A673 (cell line): ENCODE data around the gene SYNE2. TPM values are rescaled to one million over a fixed set of nuclear protein-coding genes. Genes with fewer than 3 reads are reported as not detected.

Experiments used
- BruUV-seq: library from RNA; stranded (reverse); fragments of 400-500 nt; replicated peaks from 2 replicates; lab custom pipeline; 2021; lab: Mats Ljungman, UMichigan
- CTCF ChIA-PET: fragments of 300-600 bp; sonication (Branson Sonifier 250); formaldehyde crosslinking; loops from one replicate; lab custom pipeline; 2022; ENCODE audit warnings: antibody characterized with exemption; lab: Charles Lee
- POLR2A ChIA-PET: fragments of 300-600 bp; sonication (Branson Sonifier 250); formaldehyde crosslinking; loops from one replicate; lab custom pipeline; 2022; ENCODE audit warnings: antibody characterized with exemption; ENCODE audit not compliant: low non-redundant PET; lab: Charles Lee
- DNase-seq: peaks from one replicate; pipeline ENCODE4 v3.0.0-alpha.2; 2015; ENCODE audit warnings: low spot score
- H3K27ac ChIP-seq: fragments of 200-600 bp; sonication (generic); 2 replicates; pipeline ENCODE4 v1.5.1; 2016; ENCODE audit warnings: mixed run types, low read depth, mild to moderate bottlenecking, mixed read lengths, antibody characterized with exemption, low read length; ENCODE audit not compliant: poor library complexity, severe bottlenecking
- H3K27me3 ChIP-seq: fragments of 200-600 bp; sonication (generic); replicated peaks from 2 replicates; pipeline ENCODE4 v1.6.1; 2017; ENCODE audit warnings: mixed run types, low read depth, mild to moderate bottlenecking, mixed read lengths, antibody characterized with exemption, low read length; ENCODE audit not compliant: insufficient read depth, poor library complexity
- H3K36me3 ChIP-seq: fragments of 200-600 bp; sonication (generic); 2 replicates; pipeline ENCODE4 v1.6.1; 2016; ENCODE audit warnings: mixed run types, mild to moderate bottlenecking, mixed read lengths, antibody characterized with exemption, low read length; ENCODE audit not compliant: insufficient read depth, poor library complexity, severe bottlenecking
- H3K4me1 ChIP-seq: fragments of 200-600 bp; sonication (generic); 2 replicates; pipeline ENCODE4 v1.6.1; 2017; ENCODE audit warnings: mixed run types, mild to moderate bottlenecking, mixed read lengths, antibody characterized with exemption, low read length; ENCODE audit not compliant: insufficient read depth, poor library complexity, severe bottlenecking
- H3K4me3 ChIP-seq: fragments of 200-600 bp; sonication (generic); 2 replicates; pipeline ENCODE4 v1.5.1; 2016; ENCODE audit warnings: low read depth, mixed run types, mild to moderate bottlenecking, mixed read lengths, low read length; ENCODE audit not compliant: poor library complexity, severe bottlenecking
- H3K9me3 ChIP-seq: fragments of 200-600 bp; sonication (generic); 2 replicates; pipeline ENCODE4 v1.6.1; 2016; ENCODE audit warnings: mixed run types, low read depth, mild to moderate bottlenecking, mixed read lengths, antibody characterized with exemption, low read length; ENCODE audit not compliant: poor library complexity, severe bottlenecking
- CTCF ChIP-seq: fragments of 300-800, 200-600 bp; sonication (generic); conservative IDR thresholded peaks from 2 replicates; pipeline ENCODE4 v1.5.1; 2017; ENCODE audit warnings: low read depth, mild to moderate bottlenecking, antibody characterized with exemption, low read length, moderate library complexity, mixed read lengths
- EZH2 ChIP-seq: fragments of 200-600 bp; sonication (generic); IDR thresholded peaks from 2 replicates; pipeline ENCODE4 v1.6.1; 2017; ENCODE audit warnings: borderline replicate concordance, low read depth, mild to moderate bottlenecking, mixed read lengths, antibody characterized with exemption, low read length; ENCODE audit not compliant: poor library complexity, severe bottlenecking
- intact Hi-C: fragments of 100-400 bp; cut with micrococcal nuclease; formaldehyde crosslinking; loops from one replicate; pipeline ENCODE4 v1.10.0; 2022; ENCODE audit not compliant: unreplicated experiment
- total RNA-seq: library from RNA; stranded (reverse); gene quantifications from 2 replicates; pipeline ENCODE4 v1.2.3, GENCODE V29; 2021

SYNE2 gene
- total RNA-seq, 1 experiment from 2014 or later, result 68.2 TPM

GRCh38 chr14:64232944-64233343 is 380.1 kb downstream of the SYNE2 start:
- no peaks in the 10 kb centered on the region for H3K27me3 ChIP-seq
- no peaks in the 10 kb centered on the region for H3K4me1 ChIP-seq
- intact Hi-C loops, result no loop called here
- no TSS peak for BruUV-seq
- H3K27ac ChIP-seq, result no peak overlapping the region
- POLR2A ChIA-PET, result interaction anchor here (0.5 kb wide), 1 partner anchor 45 kb away, joined by 10 read pairs; no protein-coding TSS in a partner anchor
- DNase-seq, result no peak
- TF ChIP-seq CTCF (no peak), EZH2 (no peak)
- no peak overlapping the region for H3K4me3 ChIP-seq
- no peaks in the 10 kb centered on the region for H3K9me3 ChIP-seq
- H3K36me3 ChIP-seq, result no peaks in the 10 kb centered on the region
- CTCF ChIA-PET, result no interaction called here

GRCh38 chr14:64233531-64234190 is 380.9 kb downstream of the SYNE2 start:
- intact Hi-C loops, result no loop called here
- Histone ChIP-seq H3K27me3 (no peaks in the 10 kb centered on the region), H3K4me1 (no peaks in the 10 kb centered on the region), H3K4me3 (no peak overlapping the region), H3K27ac (no peak overlapping the region), H3K36me3 (no peaks in the 10 kb centered on the region), H3K9me3 (no peaks in the 10 kb centered on the region)
- ChIA-PET POLR2A (interaction anchor here (0.5 kb wide), 1 partner anchor 44 kb away, joined by 10 read pairs; no protein-coding TSS in a partner anchor), CTCF (no interaction called here)
- TF ChIP-seq CTCF, result no peak
- TF ChIP-seq EZH2, result no peak
- DNase-seq, result no peak
- no TSS peak for BruUV-seq

DNA sequence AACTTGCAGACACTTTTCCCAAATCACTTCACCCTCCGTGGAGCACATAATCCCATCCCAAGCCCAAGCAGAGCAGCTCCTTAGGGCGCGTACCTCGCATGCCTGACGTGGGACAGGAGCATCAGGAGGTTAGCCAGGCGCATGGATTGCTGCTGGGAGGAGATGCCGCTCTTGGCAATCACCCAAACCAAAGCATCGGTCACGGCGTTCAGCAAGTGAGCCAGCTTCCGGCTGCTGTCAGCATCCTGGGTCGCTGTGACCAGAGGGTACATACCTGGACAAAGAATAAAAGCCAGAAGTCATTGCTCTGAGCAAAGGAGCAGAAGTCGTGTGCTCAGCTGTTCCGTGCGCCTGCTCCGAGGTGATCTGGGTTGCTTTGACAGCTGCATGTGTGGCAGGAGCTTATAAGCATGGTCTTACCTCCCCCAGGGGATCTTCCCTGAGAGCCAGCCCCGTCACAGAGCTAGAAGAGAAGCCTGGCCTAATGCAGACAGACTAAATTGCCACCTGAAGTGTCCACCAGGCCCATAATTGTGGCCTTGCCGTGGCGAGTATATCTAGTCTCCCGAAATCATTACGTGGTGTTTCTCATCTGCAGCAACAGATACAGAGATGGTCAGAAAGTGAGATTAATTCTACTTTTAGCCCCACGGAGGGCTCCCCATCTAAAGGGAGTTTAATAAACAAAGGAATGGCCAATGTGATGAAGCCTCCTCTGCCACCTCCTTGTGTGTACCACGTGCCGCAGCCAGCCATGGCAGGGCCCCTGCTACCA is 382.3 kb downstream of the SYNE2 start:
- no peak for DNase-seq
- ChIA-PET POLR2A (no interaction called here), CTCF (no interaction called here)
- Histone ChIP-seq H3K27me3 (no peaks in the 10 kb centered on the region), H3K9me3 (no peaks in the 10 kb centered on the region), H3K36me3 (no peaks in the 10 kb centered on the region), H3K4me1 (no peaks in the 10 kb centered on the region), H3K27ac (no peak overlapping the region), H3K4me3 (no peak overlapping the region)
- no peak for TF ChIP-seq EZH2
- no peak for TF ChIP-seq CTCF
- BruUV-seq, result no TSS peak
- intact Hi-C loops, result no loop called here
